RWPE2 (cell line): Measurements from ENCODE around the gene SMPDL3A.

Experiments used
- ATAC-seq: fragments of 200-7000 bp; cut with Tn5 transposase; 3 replicates; pipeline ENCODE4 v1.9.1; 2021; ENCODE audit warnings: low read depth
- DNase-seq: peaks from one replicate; pipeline ENCODE4 v3.0.0-alpha.2; 2020; ENCODE audit warnings: low spot score
- H3K27ac ChIP-seq: fragments of 450-650 bp; 2 replicates; pipeline ENCODE4 v1.5.1; 2017; ENCODE audit warnings: mild to moderate bottlenecking; ENCODE audit not compliant: poor library complexity, severe bottlenecking
- H3K27me3 ChIP-seq: fragments of 250-450 bp; sonication (Bioruptor Pico); 2 replicates; pipeline ENCODE4 v1.5.1; 2021; ENCODE audit warnings: mild to moderate bottlenecking, moderate library complexity; ENCODE audit not compliant: insufficient read depth, poor library complexity, severe bottlenecking
- H3K36me3 ChIP-seq: fragments of 250-450 bp; sonication (Bioruptor Pico); 2 replicates; pipeline ENCODE4 v1.5.1; 2020; ENCODE audit warnings: low read depth, mild to moderate bottlenecking, moderate library complexity
- H3K4me1 ChIP-seq: fragments of 250-450 bp; sonication (Bioruptor Pico); 2 replicates; pipeline ENCODE4 v1.5.1; 2021; ENCODE audit warnings: mild to moderate bottlenecking, moderate library complexity; ENCODE audit not compliant: insufficient read depth, poor library complexity, severe bottlenecking
- H3K4me3 ChIP-seq: fragments of 250-450 bp; sonication (Bioruptor Pico); 2 replicates; pipeline ENCODE4 v1.5.1; 2021; ENCODE audit warnings: mild to moderate bottlenecking, moderate library complexity; ENCODE audit not compliant: severe bottlenecking
- H3K9me3 ChIP-seq: fragments of 250-450 bp; sonication (Bioruptor Pico); 2 replicates; pipeline ENCODE4 v1.5.1; 2021; ENCODE audit warnings: mild to moderate bottlenecking, moderate library complexity; ENCODE audit not compliant: severe bottlenecking
- CTCF ChIP-seq: fragments of 450-650 bp; IDR thresholded peaks from one replicate; pipeline ENCODE4 v1.5.1; 2017; ENCODE audit warnings: mild to moderate bottlenecking, moderate library complexity; ENCODE audit not compliant: poor library complexity, severe bottlenecking

The SMPDL3A gene

GRCh38 chr6:122818866-122819265 is 29.8 kb downstream of the SMPDL3A start:
- H3K27me3 ChIP-seq: no peaks in the 10 kb centered on the region
- no peak for TF ChIP-seq CTCF
- no peak overlapping the region for H3K27ac ChIP-seq
- H3K4me3 ChIP-seq: no peak overlapping the region
- H3K4me1 ChIP-seq: no peaks in the 10 kb centered on the region
- H3K36me3 ChIP-seq: no peaks in the 10 kb centered on the region
- no peak for ATAC-seq
- no peaks in the 10 kb centered on the region for H3K9me3 ChIP-seq
- no peak for DNase-seq

GRCh38 chr6:122821095-122821494 is 32.0 kb downstream of the SMPDL3A start:
- no peaks in the 10 kb centered on the region for H3K4me1 ChIP-seq
- H3K36me3 ChIP-seq: no peaks in the 10 kb centered on the region
- no peak overlapping the region for H3K4me3 ChIP-seq
- no peak overlapping the region for H3K27ac ChIP-seq
- TF ChIP-seq CTCF: no peak
- H3K9me3 ChIP-seq: no peaks in the 10 kb centered on the region
- no peaks in the 10 kb centered on the region for H3K27me3 ChIP-seq
- no peak for ATAC-seq
- DNase-seq: no peak

- H3K4me3 ChIP-seq: no peak overlapping the region
- DNase-seq (no peak), ATAC-seq (no peak)
- no peaks in the 10 kb centered on the region for H3K9me3 ChIP-seq
- H3K27me3 ChIP-seq: no peaks in the 10 kb centered on the region
- H3K4me1 ChIP-seq: no peaks in the 10 kb centered on the region
- no peak overlapping the region for H3K27ac ChIP-seq
- no peak for TF ChIP-seq CTCF
- H3K36me3 ChIP-seq: no peaks in the 10 kb centered on the region
These were observed 36.1 kb downstream of the SMPDL3A start for GRCh38 chr6:122825163-122825562.

GRCh38 chr6:122829456-122829855 is 40.4 kb downstream of the SMPDL3A start:
- no peaks in the 10 kb centered on the region for H3K4me1 ChIP-seq
- no peaks in the 10 kb centered on the region for H3K27me3 ChIP-seq
- H3K27ac ChIP-seq: no peak overlapping the region
- no peaks in the 10 kb centered on the region for H3K36me3 ChIP-seq
- TF ChIP-seq CTCF: no peak
- ATAC-seq: no peak
- H3K4me3 ChIP-seq: no peak overlapping the region
- DNase-seq: no peak
- no peaks in the 10 kb centered on the region for H3K9me3 ChIP-seq

- Histone ChIP-seq H3K4me1 (no peaks in the 10 kb centered on the region), H3K36me3 (no peaks in the 10 kb centered on the region), H3K9me3 (no peaks in the 10 kb centered on the region), H3K27me3 (no peaks in the 10 kb centered on the region), H3K4me3 (no peak overlapping the region), H3K27ac (no peak overlapping the region)
- TF ChIP-seq CTCF: no peak
- no peak for DNase-seq
- no peak for ATAC-seq
These were observed 42.5 kb downstream of the SMPDL3A start for GRCh38 chr6:122831511-122831910.
